Eye (tissue), 1 donor: ENCODE data around the gene HINT1.
"Not testable (repeated sequence)": the region's sequence is repeated elsewhere in the genome, so short reads cannot be mapped to it uniquely, and the experiment has no call there.

Source experiments
- DNase-seq: peaks from one replicate; pipeline ENCODE4 v3.0.0-alpha.2; 2015

The HINT1 gene

GRCh38 chr5:131165119-131165727 is at the start of gene HINT1:
TSS of gene HINT1 (minus strand) at chr5:131165256. CDS start at chr5:131165205, 51 bp downstream.
- peak; percentile 96 for DNase-seq

GRCh38 chr5:131214609-131215227 is 49.7 kb upstream of the HINT1 start:
- no peak for DNase-seq

- DNase-seq, result no peak
Measured at GRCh38 chr5:131212471-131213021, 47.5 kb upstream of the HINT1 start.

- no peak for DNase-seq
Measured at GRCh38 chr5:131211669-131212068, 46.6 kb upstream of the HINT1 start.

GRCh38 chr5:131210151-131210510 is 45.1 kb upstream of the HINT1 start:
- no peak for DNase-seq

GRCh38 chr5:131209506-131210150 is 44.6 kb upstream of the HINT1 start:
- peak; percentile 53 for DNase-seq

GRCh38 chr5:131209175-131209505 is 44.1 kb upstream of the HINT1 start:
- DNase-seq, result no peak

- DNase-seq, result no peak
Measured at GRCh38 chr5:131206772-131207171, 41.7 kb upstream of the HINT1 start.

- no peak for DNase-seq
Measured at GRCh38 chr5:131206061-131206460, 41.0 kb upstream of the HINT1 start.

- no peak for DNase-seq
Measured at GRCh38 chr5:131204964-131205363, 39.9 kb upstream of the HINT1 start.

- DNase-seq, result no peak
Measured at GRCh38 chr5:131200560-131200959, 35.5 kb upstream of the HINT1 start.

GRCh38 chr5:131198625-131199024 is 33.6 kb upstream of the HINT1 start:
- DNase-seq, result no peak

GRCh38 chr5:131196331-131196730 is 31.3 kb upstream of the HINT1 start:
- no peak for DNase-seq

GRCh38 chr5:131195696-131196095 is 30.6 kb upstream of the HINT1 start:
- DNase-seq, result no peak

- no peak for DNase-seq
Measured at GRCh38 chr5:131194725-131195124, 29.7 kb upstream of the HINT1 start.

GRCh38 chr5:131193897-131194296 is 28.8 kb upstream of the HINT1 start:
- not testable (repeated sequence) for DNase-seq

- peak; percentile 18 for DNase-seq
Measured at GRCh38 chr5:131193106-131193505, 28.1 kb upstream of the HINT1 start.

- DNase-seq, result peak; percentile 38
Measured at GRCh38 chr5:131186561-131187256, 21.7 kb upstream of the HINT1 start.

- DNase-seq, result no peak
Measured at GRCh38 chr5:131185523-131186104, 20.6 kb upstream of the HINT1 start.

- DNase-seq, result no peak
Measured at GRCh38 chr5:131182839-131183238, 17.8 kb upstream of the HINT1 start.

GRCh38 chr5:131180407-131180806 is 15.4 kb upstream of the HINT1 start:
- DNase-seq, result no peak

GRCh38 chr5:131171276-131171810 is 6.3 kb upstream of the HINT1 start:
- DNase-seq, result no peak
